ENCODE data around the gene VSTM2L. TPM values are rescaled to one million over a fixed set of nuclear protein-coding genes. Genes with fewer than 3 reads are reported as not detected.

The VSTM2L gene
- total and polyA plus RNA-seq, 2 donors (not counting 3 experiments of a cell fraction or from before 2014, with no cell fraction given), result 0.18 TPM; not detected in 1

DNA sequence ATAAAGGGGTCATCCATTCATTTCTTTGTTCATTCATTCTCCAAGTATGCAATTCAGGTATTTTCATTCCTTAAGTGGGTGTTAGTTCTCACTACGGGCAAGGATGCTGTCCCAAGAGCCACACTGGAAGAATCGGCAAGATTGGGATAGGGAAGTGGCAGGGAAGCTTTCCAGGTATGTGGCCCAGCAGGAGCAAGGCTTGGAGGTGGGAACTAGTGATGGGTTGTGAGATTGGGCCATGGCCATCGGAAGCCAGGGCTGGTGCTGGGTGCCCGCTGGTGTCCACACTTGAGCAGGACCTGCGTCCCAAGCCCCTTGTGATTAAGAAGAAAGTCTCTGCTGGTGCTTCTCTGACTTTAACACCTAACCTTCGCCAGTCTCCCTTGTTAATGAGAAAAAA, 15.1 kb downstream of the VSTM2L start:
- H3K9me3 ChIP-seq (replicated peaks; ENCODE audit: control insufficient read depth, insufficient read depth, low read length), result no peaks in the 10 kb centered on the region
- no peak overlapping the region for H2AFZ ChIP-seq (ENCODE audit: low read depth, low read length)
- H3K4me1 ChIP-seq (ENCODE audit: control insufficient read depth, extremely low read depth, insufficient read depth, low read length), result no peaks in the 10 kb centered on the region
- H3K27me3 ChIP-seq (ENCODE audit: control insufficient read depth in 2 of 2, insufficient read depth in 2 of 2, low read length in 2 of 2), result peaks cover 40 to 61% of the 10 kb centered on the region in 2 experiments
- POLR2A ChIA-PET, result no interaction called here
- FAIRE-seq (no peak), DNase-seq (ENCODE audit: low read depth, low spot score) (no peak)
- dilution Hi-C loops (cut with MboI; ENCODE audit: extremely low pct_ligation_motif_present, low sequenced_read_pairs) (no loop called here), intact Hi-C loops (cut with micrococcal nuclease) (no loop called here)
- no peaks in the 10 kb centered on the region for H3K9me1 ChIP-seq (replicated peaks; ENCODE audit: control insufficient read depth, extremely low read depth, insufficient read depth, low read length)
- no peak overlapping the region for H3K9ac ChIP-seq (replicated peaks; ENCODE audit: extremely low read depth, insufficient read depth, low read length)
- no peak overlapping the region for H3K4me2 ChIP-seq (ENCODE audit: insufficient read depth, low read length)
- no peaks in the 10 kb centered on the region for H4K20me1 ChIP-seq (replicated peaks; ENCODE audit: control insufficient read depth, extremely low read depth, insufficient read depth, low read length)
- BruUV-seq (replicated peaks), result no TSS peak
- TF ChIP-seq FOS (IDR thresholded peaks at IDR 0.05; ENCODE audit: borderline replicate concordance, insufficient read depth, low read length), result no peak
- no peak for TF ChIP-seq MYC (IDR thresholded peaks at IDR 0.05; ENCODE audit: low read depth, low read length)
- TF ChIP-seq GATA2 (IDR thresholded peaks at IDR 0.05; ENCODE audit: insufficient read depth, insufficient read length, low read depth, low read length), result no peak
- TF ChIP-seq JUN (IDR thresholded peaks at IDR 0.05; ENCODE audit: borderline replicate concordance, insufficient read depth, insufficient read length, low read depth), result no peak
- no peak for TF ChIP-seq MAX (IDR thresholded peaks at IDR 0.05; ENCODE audit: insufficient read depth, insufficient read length)
- no peak for TF ChIP-seq POLR2AphosphoS5 (IDR thresholded peaks at IDR 0.05; ENCODE audit: insufficient read depth, low read depth, low read length)
- no peak for TF ChIP-seq POLR2A (IDR thresholded peaks at IDR 0.05; ENCODE audit: low read depth, low read length)
- TF ChIP-seq EZH2 (IDR thresholded peaks at IDR 0.05; ENCODE audit: borderline replicate concordance, low read depth, low read length, severe bottlenecking), result no peak
- TF ChIP-seq CTCF (IDR thresholded peaks at IDR 0.05; ENCODE audit: extremely low read depth in 1 of 2, insufficient read depth in 1 of 2, low read depth in 1 of 2, low read length in 2 of 2), result no peak
- H3K27ac ChIP-seq (ENCODE audit: insufficient read depth, low read depth, low read length), result no peak overlapping the region
- H3K4me3 ChIP-seq (replicated peaks in 1 of 3; ENCODE audit: insufficient read depth in 1 of 3, low read depth in 1 of 3, low read length in 3 of 3), result no peak overlapping the region
- H3K36me3 ChIP-seq (ENCODE audit: control insufficient read depth in 2 of 2, extremely low read depth in 1 of 2, insufficient read depth in 2 of 2, low read length in 2 of 2), result no peaks in the 10 kb centered on the region
- CTCF ChIA-PET, result interaction anchor here (1.1 to 2.0 kb wide), 3 partner anchors 13 to 354 kb away, joined by 3 to 6 read pairs (median 4); no protein-coding TSS in a partner anchor
- H3K79me2 ChIP-seq (ENCODE audit: control insufficient read depth, insufficient read depth, low read length), result no peaks in the 10 kb centered on the region
